GM19467 (cell line): ENCODE measurements around the gene CLDN5.

Source experiments
- ATAC-seq: cut with Tn5 transposase; IDR thresholded peaks from one replicate; pipeline ENCODE4 v1.9.1; 2021; ENCODE audit warnings: mild to moderate bottlenecking, moderate library complexity; ENCODE audit not compliant: unreplicated experiment

CLDN5 gene

GRCh38 chr22:19523240-19524169, 705 bp downstream of the CLDN5 start:
- no peak for ATAC-seq

GRCh38 chr22:19522881-19523239, 1.4 kb downstream of the CLDN5 start:
- ATAC-seq, result no peak

- ATAC-seq, result no peak
Measured at GRCh38 chr22:19522190-19522880, 1.9 kb downstream of the CLDN5 start.

GRCh38 chr22:19520566-19521305, 3.5 kb downstream of the CLDN5 start:
- ATAC-seq, result no peak

DNA sequence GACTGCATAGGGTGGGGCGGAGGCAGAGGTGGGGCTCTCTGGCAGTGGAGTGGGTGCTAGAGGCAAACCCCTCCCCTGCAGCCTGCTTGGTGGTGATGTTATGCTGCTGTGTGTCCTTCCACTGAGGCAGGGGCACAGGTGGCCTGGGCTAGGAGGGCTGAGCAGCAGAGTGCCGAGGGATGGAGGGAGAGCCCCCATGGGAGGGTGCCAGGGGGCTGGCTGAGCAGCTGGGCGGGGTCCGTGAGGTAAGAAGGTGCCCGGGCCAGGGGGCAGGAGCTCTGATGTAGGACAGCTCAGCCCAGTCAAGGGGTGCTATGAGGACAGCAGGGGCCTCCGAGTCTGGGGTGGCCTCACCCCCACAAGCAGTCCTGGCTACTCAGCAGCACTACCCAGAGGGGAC, 4.2 kb downstream of the CLDN5 start:
- no peak for ATAC-seq

DNA sequence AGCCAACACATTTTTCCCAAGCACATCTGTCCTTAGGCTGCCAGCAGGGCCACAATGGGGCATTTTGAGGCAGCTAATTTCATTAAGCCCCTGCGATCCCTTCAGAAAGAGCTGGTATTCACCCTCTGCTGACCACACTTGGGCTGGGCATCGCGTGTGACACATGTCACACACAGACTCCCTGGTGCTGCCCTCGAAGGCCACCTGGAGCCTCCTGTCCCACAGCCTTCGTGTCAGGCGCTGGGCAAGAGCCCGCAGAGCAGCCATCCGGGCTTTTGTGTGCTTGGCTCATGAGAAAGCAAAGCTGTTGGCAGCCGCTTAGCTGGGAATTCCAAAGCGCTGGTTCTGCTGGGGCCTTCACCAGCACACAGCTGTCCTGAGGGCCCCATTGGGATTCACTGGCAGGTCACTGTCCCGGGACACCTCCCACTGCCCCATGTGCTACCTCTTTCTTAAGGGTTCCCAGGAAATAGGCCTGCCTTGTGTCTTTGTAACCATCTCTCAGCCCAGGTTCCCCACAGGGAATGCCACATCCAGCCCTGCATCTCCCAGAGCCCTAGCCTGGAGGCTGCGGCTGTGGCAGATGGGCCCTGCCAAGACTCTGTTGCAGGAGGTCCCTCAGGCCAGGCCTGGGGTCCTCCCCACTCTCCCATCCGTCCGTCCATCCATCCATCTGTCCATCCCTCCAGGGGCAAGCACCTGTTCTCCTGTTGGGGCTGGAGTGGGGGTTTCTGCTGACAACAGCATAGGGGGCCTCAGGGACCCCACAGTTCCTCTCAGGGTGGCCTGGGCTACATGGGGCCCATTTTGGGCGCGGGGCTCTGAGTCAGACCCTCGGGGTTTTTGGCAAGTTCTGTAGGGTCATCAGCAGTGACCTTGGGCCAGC, 4.9 kb downstream of the CLDN5 start:
- no peak for ATAC-seq

- ATAC-seq, result no peak
Measured at GRCh38 chr22:19518635-19519034, 5.6 kb downstream of the CLDN5 start.

GRCh38 chr22:19517919-19518611, 6.1 kb downstream of the CLDN5 start:
- no peak for ATAC-seq

DNA sequence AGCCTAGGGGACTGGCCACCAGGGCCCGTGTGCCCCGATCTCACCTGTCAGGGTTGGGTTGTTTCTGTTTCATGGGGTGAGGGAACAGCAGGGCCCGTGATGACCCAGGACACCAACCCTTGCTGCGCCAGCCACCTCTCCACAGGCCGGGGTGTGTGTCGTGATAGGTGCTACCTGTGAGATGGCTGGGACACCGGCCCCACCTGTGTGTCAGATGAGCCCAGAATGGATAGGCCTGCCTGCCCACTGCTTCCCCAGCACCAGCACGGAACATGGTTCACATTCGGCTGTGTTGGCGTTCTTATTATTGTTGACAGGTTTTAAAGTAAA, 7.1 kb downstream of the CLDN5 start:
- no peak for ATAC-seq

- no peak for ATAC-seq
Measured at GRCh38 chr22:19516378-19517170, 7.6 kb downstream of the CLDN5 start.

- ATAC-seq, result no peak
Measured at GRCh38 chr22:19515654-19516377, 8.4 kb downstream of the CLDN5 start.

GRCh38 chr22:19514831-19515565, 9.2 kb downstream of the CLDN5 start:
- ATAC-seq, result no peak

GRCh38 chr22:19513823-19514222, 10.4 kb downstream of the CLDN5 start:
- ATAC-seq, result no peak

GRCh38 chr22:19510919-19511341, 13.3 kb downstream of the CLDN5 start:
- ATAC-seq, result no peak

- no peak for ATAC-seq
Measured at GRCh38 chr22:19509923-19510322, 14.3 kb downstream of the CLDN5 start.

GRCh38 chr22:19509191-19509590, 15.0 kb downstream of the CLDN5 start:
- no peak for ATAC-seq

DNA sequence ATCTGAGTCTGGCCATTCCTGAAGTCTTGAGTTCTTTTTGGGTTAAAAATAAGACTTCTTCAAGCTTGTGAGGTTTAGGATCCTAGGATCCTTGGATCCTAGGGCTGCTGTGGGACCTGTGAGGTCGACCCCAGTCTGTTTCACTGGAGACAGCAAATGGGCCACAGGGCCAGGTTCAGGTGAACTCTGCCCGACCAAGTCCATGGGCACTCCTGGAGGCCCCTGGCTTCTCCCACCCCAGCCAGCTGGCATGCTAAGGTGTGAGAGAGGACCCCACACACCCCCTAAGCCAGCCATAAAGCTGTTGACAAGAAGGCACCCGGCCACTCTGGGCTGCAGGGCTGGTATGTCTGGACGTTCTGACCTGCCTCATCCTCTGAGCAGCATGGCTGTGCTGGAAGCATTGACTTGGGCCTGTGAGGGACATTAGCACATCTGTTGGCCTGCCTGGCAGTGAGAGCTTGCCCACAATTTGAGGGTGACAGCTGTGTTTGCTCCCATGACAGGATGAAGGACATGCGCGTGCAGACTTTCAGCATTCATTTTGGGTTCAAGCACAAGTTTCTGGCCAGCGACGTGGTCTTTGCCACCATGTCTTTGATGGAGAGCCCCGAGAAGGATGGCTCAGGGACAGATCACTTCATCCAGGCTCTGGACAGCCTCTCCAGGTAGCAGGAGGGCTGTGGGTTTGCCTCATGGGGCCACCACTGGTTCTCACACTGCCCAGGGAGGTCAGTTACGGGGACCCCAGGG, 16.0 kb downstream of the CLDN5 start:
- no peak for ATAC-seq
